Type B pancreatic cell (in vitro differentiated cells): ENCODE measurements around the gene LUM. TPM values are rescaled to one million over a fixed set of nuclear protein-coding genes. Genes with fewer than 3 reads are reported as not detected.

ENCODE experiments used
- DNase-seq: peaks from one replicate; pipeline ENCODE4 v3.0.0; 2021; ENCODE audit warnings: mixed read lengths; ENCODE audit not compliant: unreplicated experiment; ENCODE audit errors: extremely low spot score
- H3K27ac Mint-ChIP-seq: 2 replicates; pipeline ENCODE4 v1.8.0; 2021; ENCODE audit warnings: mild to moderate bottlenecking, mixed read lengths
- H3K27me3 Mint-ChIP-seq: 2 replicates; pipeline ENCODE4 v1.8.0; 2021; ENCODE audit warnings: mixed read lengths
- H3K36me3 Mint-ChIP-seq: 2 replicates; pipeline ENCODE4 v1.8.0; 2021; ENCODE audit warnings: mixed read lengths
- H3K4me1 Mint-ChIP-seq: one replicate; pipeline ENCODE4 v1.8.0; 2021; ENCODE audit warnings: mixed read lengths; ENCODE audit not compliant: unreplicated experiment
- H3K4me3 Mint-ChIP-seq: 2 replicates; pipeline ENCODE4 v1.8.0; 2021; ENCODE audit warnings: mild to moderate bottlenecking, mixed read lengths
- H3K9me3 Mint-ChIP-seq: 2 replicates; pipeline ENCODE4 v1.8.0; 2021; ENCODE audit warnings: mixed read lengths
- total RNA-seq: library from RNA; stranded (reverse); gene quantifications from 2 replicates; pipeline ENCODE4 v1.2.1, GENCODE V29; 2021; ENCODE audit warnings: low replicate concordance
- TF ChIP-seq, protein P1 (sequence below): fragments of 200-600 bp; sonication (generic); conservative IDR thresholded peaks from 2 replicates; pipeline ENCODE4 v1.5.0; 2021; ENCODE audit warnings: antibody characterized with exemption, mild to moderate bottlenecking

Gene LUM
- total RNA-seq, 1 donor from 2014 or later: 49.5 TPM

GRCh38 chr12:91055976-91056375 lies 55.3 kb downstream of the LUM start:
- no peak for DNase-seq
- Mint-ChIP-seq H3K36me3 (no peaks in the 10 kb centered on the region), H3K9me3 (peaks cover 8% of the 10 kb centered on the region), H3K4me1 (peaks cover 11% of the 10 kb centered on the region), H3K27ac (no peak overlapping the region), H3K4me3 (no peak overlapping the region), H3K27me3 (no peaks in the 10 kb centered on the region)
- TF ChIP-seq, protein P1, sequence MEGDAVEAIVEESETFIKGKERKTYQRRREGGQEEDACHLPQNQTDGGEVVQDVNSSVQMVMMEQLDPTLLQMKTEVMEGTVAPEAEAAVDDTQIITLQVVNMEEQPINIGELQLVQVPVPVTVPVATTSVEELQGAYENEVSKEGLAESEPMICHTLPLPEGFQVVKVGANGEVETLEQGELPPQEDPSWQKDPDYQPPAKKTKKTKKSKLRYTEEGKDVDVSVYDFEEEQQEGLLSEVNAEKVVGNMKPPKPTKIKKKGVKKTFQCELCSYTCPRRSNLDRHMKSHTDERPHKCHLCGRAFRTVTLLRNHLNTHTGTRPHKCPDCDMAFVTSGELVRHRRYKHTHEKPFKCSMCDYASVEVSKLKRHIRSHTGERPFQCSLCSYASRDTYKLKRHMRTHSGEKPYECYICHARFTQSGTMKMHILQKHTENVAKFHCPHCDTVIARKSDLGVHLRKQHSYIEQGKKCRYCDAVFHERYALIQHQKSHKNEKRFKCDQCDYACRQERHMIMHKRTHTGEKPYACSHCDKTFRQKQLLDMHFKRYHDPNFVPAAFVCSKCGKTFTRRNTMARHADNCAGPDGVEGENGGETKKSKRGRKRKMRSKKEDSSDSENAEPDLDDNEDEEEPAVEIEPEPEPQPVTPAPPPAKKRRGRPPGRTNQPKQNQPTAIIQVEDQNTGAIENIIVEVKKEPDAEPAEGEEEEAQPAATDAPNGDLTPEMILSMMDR: no peak

- Mint-ChIP-seq H3K27ac (no peak overlapping the region), H3K9me3 (peaks cover 8% of the 10 kb centered on the region), H3K4me1 (peaks cover 11% of the 10 kb centered on the region), H3K36me3 (no peaks in the 10 kb centered on the region), H3K4me3 (no peak overlapping the region), H3K27me3 (no peaks in the 10 kb centered on the region)
- no peak for DNase-seq
- TF ChIP-seq, protein P1: no peak
Observed at GRCh38 chr12:91053951-91054715, 57.2 kb downstream of the LUM start.

Other genes starting within 250 kb of the LUM start
- not detected in 2 replicates for gene CCER1, start 156.3 kb downstream of the LUM start, total RNA-seq
- gene EPYC, start 106.5 kb downstream of the LUM start, total RNA-seq: 0.53 TPM in 1 of 2 replicates, not detected in the other
- gene KERA, start 53.5 kb downstream of the LUM start, total RNA-seq: 0.17 and 0.24 TPM in 2 replicates
- gene DCN, start 71.3 kb upstream of the LUM start, total RNA-seq: 75.1 and 167 TPM in 2 replicates